Vagina (tissue), 2 donors: Measurements from ENCODE around the gene MBLAC1.

Source experiments
- CTCF ChIP-seq, 3 experiments: fragments of 450-650 bp in 2 of 3; fragments of 200-600 bp in 1 of 3; sonication (generic) in 1 of 3; IDR thresholded peaks; one replicate each; pipeline ENCODE4 v1.5.1; 2017 to 2019; ENCODE audit warnings: antibody characterized with exemption in 3 of 3, mild to moderate bottlenecking in 2 of 3, moderate library complexity in 2 of 3
- POLR2A ChIP-seq, 2 donors: fragments of 450-650 bp; IDR thresholded peaks; one replicate each; pipeline ENCODE4 v1.6.1; 2017; ENCODE audit warnings: antibody characterized with exemption in 2 of 2, mild to moderate bottlenecking in 2 of 2, moderate library complexity in 2 of 2
- POLR2AphosphoS5 ChIP-seq, 2 donors: sonication (generic); formaldehyde crosslinking; IDR thresholded peaks; one replicate each; pipeline ENCODE4 v1.9.0; 2017; ENCODE audit warnings: antibody characterized with exemption in 2 of 2, mild to moderate bottlenecking in 2 of 2, low read depth in 1 of 2; ENCODE audit not compliant: insufficient read depth in 1 of 2

- TF ChIP-seq CTCF (IDR thresholded peaks at IDR 0.05) (no peak), POLR2AphosphoS5 (IDR thresholded peaks at IDR 0.05; ENCODE audit: insufficient read depth in 1 of 2, low read depth in 1 of 2) (no peak), POLR2A (IDR thresholded peaks at IDR 0.05) (no peak)
Measured at GRCh38 chr7:100156331-100157068, 29.7 kb downstream of the MBLAC1 start.
